ENCODE data around the gene TMEM151A.
"Not testable (repeated sequence)": the region's sequence is repeated elsewhere in the genome, so short reads cannot be mapped to it uniquely, and the experiment has no call there.

TMEM151A gene

GRCh38 chr11:66291706-66292542 is at the start of gene TMEM151A:
Gene TMEM151A, plus strand, starts transcription at chr11:66291894. Its CDS starts 120 bp downstream, at chr11:66292014.
- DNase-seq (ENCODE audit: low spot score), result no peak

GRCh38 chr11:66242095-66242765 is 49.5 kb upstream of the TMEM151A start:
- DNase-seq (ENCODE audit: low spot score), result no peak

- DNase-seq (ENCODE audit: low spot score), result no peak
Observed at GRCh38 chr11:66243782-66244535, 47.7 kb upstream of the TMEM151A start.

- DNase-seq (ENCODE audit: low spot score), result no peak
Observed at GRCh38 chr11:66247295-66247694, 44.4 kb upstream of the TMEM151A start.

GRCh38 chr11:66247801-66248200 is 43.9 kb upstream of the TMEM151A start:
- no peak for DNase-seq (ENCODE audit: low spot score)

- DNase-seq (ENCODE audit: low spot score), result no peak
Observed at GRCh38 chr11:66248903-66249302, 42.8 kb upstream of the TMEM151A start.

GRCh38 chr11:66251809-66252208 is 39.9 kb upstream of the TMEM151A start:
- DNase-seq (ENCODE audit: low spot score), result no peak

- DNase-seq (ENCODE audit: low spot score), result not testable (repeated sequence)
Observed at GRCh38 chr11:66253081-66253480, 38.6 kb upstream of the TMEM151A start.

GRCh38 chr11:66258473-66258893 is 33.2 kb upstream of the TMEM151A start:
- DNase-seq (ENCODE audit: low spot score), result no peak

- no peak for DNase-seq (ENCODE audit: low spot score)
Observed at GRCh38 chr11:66259225-66259624, 32.5 kb upstream of the TMEM151A start.

- no peak for DNase-seq (ENCODE audit: low spot score)
Observed at GRCh38 chr11:66259956-66260355, 31.7 kb upstream of the TMEM151A start.

- no peak for DNase-seq (ENCODE audit: low spot score)
Observed at GRCh38 chr11:66261578-66261977, 30.1 kb upstream of the TMEM151A start.

- no peak for DNase-seq (ENCODE audit: low spot score)
Observed at GRCh38 chr11:66262191-66262590, 29.5 kb upstream of the TMEM151A start.

- DNase-seq (ENCODE audit: low spot score), result no peak
Observed at GRCh38 chr11:66262696-66263095, 29.0 kb upstream of the TMEM151A start.

GRCh38 chr11:66263231-66263630 is 28.5 kb upstream of the TMEM151A start:
- no peak for DNase-seq (ENCODE audit: low spot score)

GRCh38 chr11:66263785-66264184 is 27.9 kb upstream of the TMEM151A start:
- DNase-seq (ENCODE audit: low spot score), result no peak

- no peak for DNase-seq (ENCODE audit: low spot score)
Observed at GRCh38 chr11:66264383-66264782, 27.3 kb upstream of the TMEM151A start.

- DNase-seq (ENCODE audit: low spot score), result peak; percentile 32
Observed at GRCh38 chr11:66264914-66265313, 26.8 kb upstream of the TMEM151A start.

- DNase-seq (ENCODE audit: low spot score), result no peak
Observed at GRCh38 chr11:66265531-66266377, 25.9 kb upstream of the TMEM151A start.

- no peak for DNase-seq (ENCODE audit: low spot score)
Observed at GRCh38 chr11:66266378-66267038, 25.2 kb upstream of the TMEM151A start.

GRCh38 chr11:66267039-66267378 is 24.7 kb upstream of the TMEM151A start:
- no peak for DNase-seq (ENCODE audit: low spot score)
